K562 (cell line): ENCODE data around the gene FCHO1. TPM values are rescaled to one million over a fixed set of nuclear protein-coding genes. Genes with fewer than 3 reads are reported as not detected.
A peak's percentile ranks its signal among the peaks of the same experiment; 100 is the strongest.

Source experiments
- CTBP1 ChIP-seq: fragments of 450-650 bp; IDR thresholded peaks from 2 replicates; pipeline ENCODE4 v1.6.1; 2016; ENCODE audit warnings: borderline replicate concordance
- DNMT1 ChIP-seq: fragments of 450-650 bp; IDR thresholded peaks from 2 replicates; pipeline ENCODE4 v1.6.1; 2016; ENCODE audit warnings: antibody characterized with exemption, mild to moderate bottlenecking
- EWSR1 ChIP-seq: fragments of 450-650 bp; IDR thresholded peaks from 2 replicates; pipeline ENCODE4 v1.6.1; 2018; ENCODE audit warnings: borderline replicate concordance, mild to moderate bottlenecking, low read depth, moderate library complexity; ENCODE audit not compliant: partially characterized antibody
- MAFF ChIP-seq: IDR thresholded peaks from 2 replicates; pipeline ENCODE4 v1.6.1; 2012; ENCODE audit warnings: low read length, improper control_type of control experiment
- MAFG ChIP-seq: fragments of 450-650 bp; conservative IDR thresholded peaks from 2 replicates; pipeline ENCODE4 v1.6.1; 2016; ENCODE audit warnings: missing genetic modification characterization, missing compliant biosample characterization
- NCOR1 ChIP-seq: fragments of 450-650 bp; IDR thresholded peaks from 2 replicates; pipeline ENCODE4 v1.6.1; 2016; ENCODE audit warnings: mild to moderate bottlenecking, moderate library complexity
- NFE2L1 ChIP-seq: fragments of 450-650 bp; IDR thresholded peaks from 2 replicates; pipeline ENCODE4 v1.6.1; 2016; ENCODE audit warnings: missing genetic modification characterization, low read depth, mild to moderate bottlenecking, missing compliant biosample characterization, moderate library complexity, borderline replicate concordance
- PHTF2 ChIP-seq: fragments of 250-450 bp; sonication (Bioruptor Pico); IDR thresholded peaks from 2 replicates; pipeline ENCODE4 v1.5.0; 2021; ENCODE audit warnings: mild to moderate bottlenecking
- RBM22 ChIP-seq: fragments of 200-400 bp; formaldehyde crosslinking; IDR thresholded peaks from 2 replicates; pipeline ENCODE4 v1.6.1; 2018; ENCODE audit warnings: low read length, low read depth; ENCODE audit not compliant: poor library complexity, severe bottlenecking
- SAFB2 ChIP-seq: fragments of 200-400 bp; formaldehyde crosslinking; IDR thresholded peaks from 2 replicates; pipeline ENCODE4 v1.6.1; 2018; ENCODE audit warnings: borderline replicate concordance, low read length, low read depth, moderate library complexity; ENCODE audit not compliant: severe bottlenecking
- STAT6 ChIP-seq: sonication (generic); formaldehyde crosslinking; IDR thresholded peaks from 2 replicates; pipeline ENCODE4 v1.8.1; 2023; ENCODE audit warnings: mild to moderate bottlenecking, missing genetic modification reagents
- TAF15 ChIP-seq: fragments of 200-400 bp; formaldehyde crosslinking; IDR thresholded peaks from 2 replicates; pipeline ENCODE4 v1.6.1; 2017; ENCODE audit warnings: mild to moderate bottlenecking, low read depth, low read length, moderate library complexity
- TFAP4 ChIP-seq: sonication (generic); formaldehyde crosslinking; IDR thresholded peaks from 2 replicates; pipeline ENCODE4 v1.8.0; 2022; ENCODE audit warnings: missing genetic modification reagents, mild to moderate bottlenecking, moderate library complexity, borderline replicate concordance
- ZBTB33 ChIP-seq: sonication (generic); formaldehyde crosslinking; IDR thresholded peaks from 2 replicates; pipeline ENCODE4 v1.8.1; 2023; ENCODE audit warnings: mild to moderate bottlenecking, missing genetic modification reagents
- ZBTB34 ChIP-seq: fragments of 250-450 bp; sonication (Bioruptor Pico); IDR thresholded peaks from 2 replicates; pipeline ENCODE4 v1.8.0; 2021; ENCODE audit warnings: mild to moderate bottlenecking, moderate library complexity
- ZC3H11A ChIP-seq: IDR thresholded peaks from 2 replicates; pipeline ENCODE4 v1.6.1; 2012; ENCODE audit warnings: low read depth, low read length, improper control_type of control experiment
- ZNF133 ChIP-seq: fragments of 250-450 bp; sonication (Bioruptor Pico); IDR thresholded peaks from 2 replicates; pipeline ENCODE4 v1.4.0; 2020; ENCODE audit warnings: mild to moderate bottlenecking
- ZNF277 ChIP-seq: fragments of 250-450 bp; sonication (Bioruptor Pico); IDR thresholded peaks from 2 replicates; pipeline ENCODE4 v1.8.0; 2022; ENCODE audit warnings: inconsistent platforms, mild to moderate bottlenecking, moderate library complexity, borderline replicate concordance
- ZNF644 ChIP-seq: fragments of 200-800 bp; sonication (Bioruptor generic); IDR thresholded peaks from 2 replicates; pipeline ENCODE4 v1.6.1; 2016; ENCODE audit warnings: low read depth, missing genetic modification characterization, missing compliant biosample characterization
- polyA plus RNA-seq, 8 experiments: library from polyadenylated mRNA; depleted of rRNA in 4 of 8; stranded (reverse) in 5 of 8; unstranded in 3 of 8; fragments of >200 nt; fragmentation: Nextera tagmentation in 2 of 8; fragmentation: Illumina TruSeq in 1 of 8; extraction: Ambion mirVana in 2 of 8; extraction: Trizol in 1 of 8; gene quantifications; 2 replicates each; pipeline versions ENCODE4 v1.2.1 to v1.2.3, GENCODE V29; 2011 to 2014; ENCODE audit warnings: inconsistent platforms in 1 of 8, missing spikeins in 1 of 8
- total RNA-seq, 7 experiments: library from RNA; depleted of rRNA in 6 of 7; stranded (reverse); fragments of >200 nt in 6 of 7; fragmentation: Illumina TruSeq in 2 of 7; extraction: Trizol in 2 of 7; gene quantifications; 2 replicates each; pipeline versions ENCODE4 v1.2.1 to v1.2.3, GENCODE V29; 2011 to 2021; ENCODE audit warnings: low replicate concordance in 1 of 7

Gene FCHO1
- total and polyA plus RNA-seq, 9 of the 15 experiments (the other 6 are each of a cell fraction or from before 2014, with no cell fraction given) = 0.21 to 58.9 (median 18.3) TPM

GRCh38 chr19:17751103-17751911 is at the start of gene FCHO1 (continued):
- TF ChIP-seq SAFB2 (no peak), ZC3H11A (no peak), CTBP1 (peak; percentile 63; the same call in 1 of the 2 replicates), TFAP4 (peak; percentile 91), ZNF133 (CRISPR knock-in tag) (no peak), STAT6 (CRISPR knock-in tag) (no peak), TAF15 (no peak), ZNF644 (tag) (no peak), NFE2L1 (tag) (no peak), MAFF (no peak), NCOR1 (peak; percentile 54; the same call in 1 of the 2 replicates), ZBTB34 (CRISPR knock-in tag) (peak; percentile 25; the same call in 1 of the 2 replicates), ZNF277 (CRISPR knock-in tag) (no peak), RBM22 (no peak), DNMT1 (no peak), MAFG (tag) (no peak), PHTF2 (CRISPR knock-in tag) (no peak), ZBTB33 (CRISPR knock-in tag) (peak; percentile 88), EWSR1 (no peak)
